HL-60 (cell line): ENCODE data around the gene SHF.

ENCODE experiments used
- POLR2AphosphoS5 ChIP-seq: IDR thresholded peaks from 2 replicates; pipeline ENCODE4 v1.6.1; 2012; ENCODE audit warnings: low read depth
- TF ChIP-seq, protein P1 (sequence below): IDR thresholded peaks from one replicate; pipeline ENCODE4 v1.5.1; 2011; ENCODE audit warnings: low read length, control low read depth, inconsistent platforms; ENCODE audit not compliant: insufficient read depth
- TF ChIP-seq, protein P2 (sequence below): IDR thresholded peaks from 2 replicates; pipeline ENCODE4 v1.6.1; 2012; ENCODE audit warnings: low read depth; ENCODE audit not compliant: insufficient replicate concordance

DNA sequence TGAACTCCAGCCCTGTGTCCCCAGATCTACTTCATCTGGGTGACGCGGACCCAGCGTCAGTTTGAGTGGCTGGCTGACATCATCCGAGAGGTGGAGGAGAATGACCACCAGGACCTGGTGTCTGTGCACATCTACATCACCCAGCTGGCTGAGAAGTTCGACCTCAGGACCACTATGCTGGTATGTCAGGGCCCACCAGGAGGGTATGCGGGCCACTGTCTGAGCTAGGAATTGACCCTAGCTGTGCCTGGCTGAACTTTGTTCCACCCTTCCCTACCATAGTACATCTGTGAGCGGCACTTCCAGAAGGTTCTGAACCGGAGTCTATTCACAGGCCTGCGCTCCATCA lies 24.3 kb downstream of the SHF start:
- TF ChIP-seq, protein P1, sequence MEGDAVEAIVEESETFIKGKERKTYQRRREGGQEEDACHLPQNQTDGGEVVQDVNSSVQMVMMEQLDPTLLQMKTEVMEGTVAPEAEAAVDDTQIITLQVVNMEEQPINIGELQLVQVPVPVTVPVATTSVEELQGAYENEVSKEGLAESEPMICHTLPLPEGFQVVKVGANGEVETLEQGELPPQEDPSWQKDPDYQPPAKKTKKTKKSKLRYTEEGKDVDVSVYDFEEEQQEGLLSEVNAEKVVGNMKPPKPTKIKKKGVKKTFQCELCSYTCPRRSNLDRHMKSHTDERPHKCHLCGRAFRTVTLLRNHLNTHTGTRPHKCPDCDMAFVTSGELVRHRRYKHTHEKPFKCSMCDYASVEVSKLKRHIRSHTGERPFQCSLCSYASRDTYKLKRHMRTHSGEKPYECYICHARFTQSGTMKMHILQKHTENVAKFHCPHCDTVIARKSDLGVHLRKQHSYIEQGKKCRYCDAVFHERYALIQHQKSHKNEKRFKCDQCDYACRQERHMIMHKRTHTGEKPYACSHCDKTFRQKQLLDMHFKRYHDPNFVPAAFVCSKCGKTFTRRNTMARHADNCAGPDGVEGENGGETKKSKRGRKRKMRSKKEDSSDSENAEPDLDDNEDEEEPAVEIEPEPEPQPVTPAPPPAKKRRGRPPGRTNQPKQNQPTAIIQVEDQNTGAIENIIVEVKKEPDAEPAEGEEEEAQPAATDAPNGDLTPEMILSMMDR = no peak
- TF ChIP-seq, protein P2, sequence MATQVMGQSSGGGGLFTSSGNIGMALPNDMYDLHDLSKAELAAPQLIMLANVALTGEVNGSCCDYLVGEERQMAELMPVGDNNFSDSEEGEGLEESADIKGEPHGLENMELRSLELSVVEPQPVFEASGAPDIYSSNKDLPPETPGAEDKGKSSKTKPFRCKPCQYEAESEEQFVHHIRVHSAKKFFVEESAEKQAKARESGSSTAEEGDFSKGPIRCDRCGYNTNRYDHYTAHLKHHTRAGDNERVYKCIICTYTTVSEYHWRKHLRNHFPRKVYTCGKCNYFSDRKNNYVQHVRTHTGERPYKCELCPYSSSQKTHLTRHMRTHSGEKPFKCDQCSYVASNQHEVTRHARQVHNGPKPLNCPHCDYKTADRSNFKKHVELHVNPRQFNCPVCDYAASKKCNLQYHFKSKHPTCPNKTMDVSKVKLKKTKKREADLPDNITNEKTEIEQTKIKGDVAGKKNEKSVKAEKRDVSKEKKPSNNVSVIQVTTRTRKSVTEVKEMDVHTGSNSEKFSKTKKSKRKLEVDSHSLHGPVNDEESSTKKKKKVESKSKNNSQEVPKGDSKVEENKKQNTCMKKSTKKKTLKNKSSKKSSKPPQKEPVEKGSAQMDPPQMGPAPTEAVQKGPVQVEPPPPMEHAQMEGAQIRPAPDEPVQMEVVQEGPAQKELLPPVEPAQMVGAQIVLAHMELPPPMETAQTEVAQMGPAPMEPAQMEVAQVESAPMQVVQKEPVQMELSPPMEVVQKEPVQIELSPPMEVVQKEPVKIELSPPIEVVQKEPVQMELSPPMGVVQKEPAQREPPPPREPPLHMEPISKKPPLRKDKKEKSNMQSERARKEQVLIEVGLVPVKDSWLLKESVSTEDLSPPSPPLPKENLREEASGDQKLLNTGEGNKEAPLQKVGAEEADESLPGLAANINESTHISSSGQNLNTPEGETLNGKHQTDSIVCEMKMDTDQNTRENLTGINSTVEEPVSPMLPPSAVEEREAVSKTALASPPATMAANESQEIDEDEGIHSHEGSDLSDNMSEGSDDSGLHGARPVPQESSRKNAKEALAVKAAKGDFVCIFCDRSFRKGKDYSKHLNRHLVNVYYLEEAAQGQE = no peak
- TF ChIP-seq POLR2AphosphoS5 = no peak
